ENCODE measurements around the gene ZFAND2B. TPM values are rescaled to one million over a fixed set of nuclear protein-coding genes. Genes with fewer than 3 reads are reported as not detected.

The ZFAND2B gene
- polyA plus RNA-seq, 1 experiment = 24.5 TPM

DNA sequence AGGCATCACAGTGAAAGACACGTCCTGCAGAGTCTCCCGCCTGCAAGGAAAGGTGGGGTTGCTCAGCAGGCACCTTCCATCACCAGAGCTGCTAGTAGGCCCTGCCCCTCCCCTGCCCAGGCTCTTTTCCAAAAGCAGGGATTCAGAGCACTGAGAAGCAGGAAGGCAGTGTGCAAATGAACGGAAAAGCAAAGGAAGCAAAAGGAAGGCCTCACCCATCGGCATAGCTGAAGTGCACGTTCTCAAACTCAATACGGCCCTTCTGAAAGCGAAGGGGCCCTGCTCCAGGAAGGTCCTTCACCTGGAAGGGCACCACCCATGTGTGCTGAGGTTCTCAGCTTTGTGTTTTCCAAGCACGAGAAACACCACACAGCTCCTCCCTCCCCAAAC lies 6.4 kb downstream of the ZFAND2B start:
- no peak overlapping the region for H3K4me3 ChIP-seq (ENCODE audit: low read depth, low read length)
- ChIA-PET CTCF (interaction anchor here (2.6 kb wide), 1 partner anchor 82 kb away, joined by 22 read pairs; no protein-coding TSS in a partner anchor), POLR2A (no interaction called here)
- H3K27me3 ChIP-seq (ENCODE audit: control insufficient read depth, insufficient read depth, low read length) = no peaks in the 10 kb centered on the region
- no peak overlapping the region for H3K27ac ChIP-seq (ENCODE audit: low read depth, low read length)
- DNase-seq (ENCODE audit: low read depth, low spot score) = no peak
- TF ChIP-seq, protein P1, sequence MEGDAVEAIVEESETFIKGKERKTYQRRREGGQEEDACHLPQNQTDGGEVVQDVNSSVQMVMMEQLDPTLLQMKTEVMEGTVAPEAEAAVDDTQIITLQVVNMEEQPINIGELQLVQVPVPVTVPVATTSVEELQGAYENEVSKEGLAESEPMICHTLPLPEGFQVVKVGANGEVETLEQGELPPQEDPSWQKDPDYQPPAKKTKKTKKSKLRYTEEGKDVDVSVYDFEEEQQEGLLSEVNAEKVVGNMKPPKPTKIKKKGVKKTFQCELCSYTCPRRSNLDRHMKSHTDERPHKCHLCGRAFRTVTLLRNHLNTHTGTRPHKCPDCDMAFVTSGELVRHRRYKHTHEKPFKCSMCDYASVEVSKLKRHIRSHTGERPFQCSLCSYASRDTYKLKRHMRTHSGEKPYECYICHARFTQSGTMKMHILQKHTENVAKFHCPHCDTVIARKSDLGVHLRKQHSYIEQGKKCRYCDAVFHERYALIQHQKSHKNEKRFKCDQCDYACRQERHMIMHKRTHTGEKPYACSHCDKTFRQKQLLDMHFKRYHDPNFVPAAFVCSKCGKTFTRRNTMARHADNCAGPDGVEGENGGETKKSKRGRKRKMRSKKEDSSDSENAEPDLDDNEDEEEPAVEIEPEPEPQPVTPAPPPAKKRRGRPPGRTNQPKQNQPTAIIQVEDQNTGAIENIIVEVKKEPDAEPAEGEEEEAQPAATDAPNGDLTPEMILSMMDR (IDR thresholded peaks at IDR 0.05; ENCODE audit: low read depth, low read length) = no peak
- H3K9me3 ChIP-seq (ENCODE audit: control insufficient read depth, insufficient read depth, low read length) = no peaks in the 10 kb centered on the region; the same call in 1 of the 2 replicates

DNA sequence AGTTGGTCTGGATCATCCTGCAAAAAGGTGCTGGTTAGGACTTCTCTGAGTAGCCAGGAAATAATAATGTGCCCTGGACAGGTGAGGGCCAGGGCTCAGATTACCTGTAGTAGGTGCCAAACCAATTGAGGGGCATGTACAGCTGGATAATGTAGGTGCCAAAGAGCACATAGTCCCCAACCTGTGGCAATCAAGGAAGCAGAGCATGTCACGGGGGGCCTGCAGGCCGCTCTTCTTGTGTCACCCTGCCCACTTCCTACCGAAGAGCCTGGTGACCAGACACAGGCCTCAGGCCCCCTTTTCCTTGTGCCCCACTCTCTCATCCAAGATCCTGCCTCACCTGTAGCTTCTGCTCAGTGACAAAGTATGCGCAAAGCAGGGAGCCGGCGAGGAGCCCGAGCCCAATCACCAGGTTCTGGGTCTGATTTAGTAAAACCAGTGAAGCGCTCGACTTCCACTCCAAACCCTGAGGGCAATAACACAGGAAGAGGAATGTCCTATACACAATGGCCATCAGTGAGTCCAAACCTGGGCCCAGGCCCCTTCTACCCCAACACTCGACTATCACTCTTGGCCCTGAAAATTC lies 7.0 kb downstream of the ZFAND2B start:
- H3K9me3 ChIP-seq (ENCODE audit: control insufficient read depth, insufficient read depth, low read length) = no peaks in the 10 kb centered on the region; the same call in 1 of the 2 replicates
- DNase-seq (ENCODE audit: low read depth, low spot score) = no peak
- H3K27me3 ChIP-seq (ENCODE audit: control insufficient read depth, insufficient read depth, low read length) = no peaks in the 10 kb centered on the region
- TF ChIP-seq, protein P1 (IDR thresholded peaks at IDR 0.05; ENCODE audit: low read depth, low read length) = no peak
- CTCF ChIA-PET = interaction anchor here (2.6 kb wide), 1 partner anchor 82 kb away, joined by 22 read pairs; no protein-coding TSS in a partner anchor
- H3K27ac ChIP-seq (ENCODE audit: low read depth, low read length) = no peak overlapping the region
- no peak overlapping the region for H3K4me3 ChIP-seq (ENCODE audit: low read depth, low read length)
- POLR2A ChIA-PET = no interaction called here

DNA sequence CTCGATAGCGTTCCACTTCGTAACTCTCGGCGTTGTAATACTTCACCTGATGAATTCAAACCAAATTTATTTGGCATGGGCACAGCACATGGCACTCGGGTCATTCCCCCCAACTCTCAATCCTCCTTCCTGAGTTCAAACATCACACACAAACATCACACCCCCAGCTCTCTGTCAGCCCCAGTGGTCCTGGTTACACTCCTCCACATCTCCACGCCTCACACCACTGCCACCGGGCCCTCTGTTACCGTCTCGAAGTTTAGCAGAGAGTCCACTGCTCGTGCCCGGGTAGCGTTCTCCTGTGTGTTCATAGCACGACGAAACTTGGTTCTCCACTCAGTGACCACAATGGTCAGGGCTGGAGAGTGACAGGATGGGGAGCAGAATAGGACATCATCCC lies 7.6 kb downstream of the ZFAND2B start:
- H3K9me3 ChIP-seq (ENCODE audit: control insufficient read depth, insufficient read depth, low read length) = no peaks in the 10 kb centered on the region; the same call in 1 of the 2 replicates
- H3K27ac ChIP-seq (ENCODE audit: low read depth, low read length) = no peak overlapping the region
- ChIA-PET CTCF (interaction anchor here (2.8 kb wide), 1 partner anchor 81 kb away, joined by 11 read pairs; no protein-coding TSS in a partner anchor), POLR2A (no interaction called here)
- TF ChIP-seq, protein P1 (IDR thresholded peaks at IDR 0.05; ENCODE audit: low read depth, low read length) = no peak
- H3K27me3 ChIP-seq (ENCODE audit: control insufficient read depth, insufficient read depth, low read length) = no peaks in the 10 kb centered on the region
- no peak overlapping the region for H3K4me3 ChIP-seq (ENCODE audit: low read depth, low read length)
- DNase-seq (ENCODE audit: low read depth, low spot score) = no peak

DNA sequence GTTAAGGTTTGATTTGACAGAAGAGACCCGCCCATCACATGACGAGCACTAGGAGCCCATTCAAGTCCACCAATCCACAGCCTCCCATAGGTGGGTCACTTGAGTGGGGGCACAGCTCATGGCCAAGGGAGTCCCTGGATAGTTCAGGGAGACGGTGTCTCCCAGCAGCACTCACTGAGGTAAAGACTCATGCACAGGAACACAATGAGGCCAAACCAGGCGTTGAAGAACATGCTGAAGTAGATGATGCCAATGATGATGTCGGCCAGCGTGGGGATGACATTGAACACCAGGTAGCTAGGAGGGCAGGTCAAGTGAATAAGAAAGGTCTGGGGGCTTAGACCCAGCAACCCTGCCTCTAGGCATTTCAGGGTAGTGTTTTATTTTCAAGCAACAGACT lies 8.2 kb downstream of the ZFAND2B start:
- Histone ChIP-seq H3K27ac (ENCODE audit: low read depth, low read length) (no peak overlapping the region), H3K4me3 (ENCODE audit: low read depth, low read length) (no peak overlapping the region), H3K9me3 (ENCODE audit: control insufficient read depth, insufficient read depth, low read length) (no peaks in the 10 kb centered on the region; the same call in 1 of the 2 replicates), H3K27me3 (ENCODE audit: control insufficient read depth, insufficient read depth, low read length) (no peaks in the 10 kb centered on the region)
- CTCF ChIA-PET = interaction anchor here (0.9 to 2.8 kb wide), 2 partner anchors 63 to 80 kb away, joined by 3 to 11 read pairs; no protein-coding TSS in a partner anchor
- TF ChIP-seq, protein P1 (IDR thresholded peaks at IDR 0.05; ENCODE audit: low read depth, low read length) = no peak
- DNase-seq (ENCODE audit: low read depth, low spot score) = no peak
- POLR2A ChIA-PET = interaction anchor here (1.0 kb wide), 1 partner anchor 8 kb away, joined by 3 read pairs; the partner anchor contains the start of gene ZFAND2B

DNA sequence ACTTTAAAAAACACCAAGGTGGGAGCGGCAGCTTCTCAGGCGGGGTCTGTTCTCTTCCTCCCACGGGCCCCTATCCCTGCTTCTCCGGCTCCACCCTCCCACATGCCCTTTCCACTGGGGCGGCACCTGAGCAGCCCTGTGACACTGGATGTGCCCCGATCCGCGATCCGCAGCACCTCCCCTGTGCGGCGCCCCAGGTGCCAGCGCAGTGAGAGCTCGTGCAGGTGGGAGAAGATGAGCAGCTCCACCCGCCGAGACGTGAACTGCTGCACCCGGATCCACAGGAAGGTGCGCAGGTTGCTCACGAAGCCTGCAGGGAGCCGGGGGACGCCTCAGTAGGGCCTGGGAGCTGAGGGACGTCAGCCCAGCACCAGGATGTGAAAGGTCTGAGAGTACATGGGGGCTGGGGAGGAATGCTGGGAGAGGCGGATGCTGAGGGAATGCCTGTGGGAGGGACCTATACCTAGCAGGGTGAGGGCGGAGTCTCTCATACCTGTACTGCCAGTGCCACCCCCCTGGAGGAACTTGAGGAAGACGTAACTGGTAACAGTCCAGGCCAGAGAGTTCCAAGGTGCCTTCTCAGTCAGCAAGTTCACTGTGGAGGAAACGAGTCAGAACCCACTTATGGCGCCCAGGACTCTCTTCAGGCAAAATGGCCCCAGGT lies 9.4 kb downstream of the ZFAND2B start:
- no peaks in the 10 kb centered on the region for H3K27me3 ChIP-seq (ENCODE audit: control insufficient read depth, insufficient read depth, low read length)
- TF ChIP-seq, protein P1 (IDR thresholded peaks at IDR 0.05; ENCODE audit: low read depth, low read length) = no peak
- no peak overlapping the region for H3K27ac ChIP-seq (ENCODE audit: low read depth, low read length)
- no peak for DNase-seq (ENCODE audit: low read depth, low spot score)
- CTCF ChIA-PET = interaction anchor here (1.1 to 2.8 kb wide), 3 partner anchors 45 to 79 kb away, joined by 4 to 11 read pairs (median 4); no protein-coding TSS in a partner anchor
- H3K9me3 ChIP-seq (ENCODE audit: control insufficient read depth, insufficient read depth, low read length) = no peaks in the 10 kb centered on the region; the same call in 1 of the 2 replicates
- H3K4me3 ChIP-seq (ENCODE audit: low read depth, low read length) = no peak overlapping the region
- POLR2A ChIA-PET = interaction anchor here (1.0 to 4.6 kb wide), 2 partner anchors 9 kb away, joined by 3 to 37 read pairs; partner anchors contain the start of gene ZFAND2B
